ENCODE measurements around the gene MICAL2. TPM values are rescaled to one million over a fixed set of nuclear protein-coding genes. Genes with fewer than 3 reads are reported as not detected.

The MICAL2 gene
- total and polyA plus RNA-seq, 10 of the 15 experiments (the other 5 are each of a cell fraction or from before 2014, with no cell fraction given), result 0.90 to 5.6 (median 2.4) TPM

GRCh38 chr11:12222055-12222792 is 111.8 kb downstream of the MICAL2 start:
- no peak for ATAC-seq
- POLR2A ChIA-PET, result no interaction called here

More at GRCh38 chr11:12222055-12222792, 111.8 kb downstream of the MICAL2 start:
- H4K20me1 ChIP-seq (ENCODE audit: control insufficient read depth, insufficient read depth), result no peaks in the 10 kb centered on the region
- no peak overlapping the region for H3K4me2 ChIP-seq (ENCODE audit: control insufficient read depth, insufficient read depth)
- H3K9ac ChIP-seq (ENCODE audit: control insufficient read depth, insufficient read depth, low read length), result no peak overlapping the region
- H2AFZ ChIP-seq (ENCODE audit: control insufficient read depth, low read depth, low read length), result no peak overlapping the region
- H3K79me2 ChIP-seq (ENCODE audit: control insufficient read depth, insufficient read depth, low read length), result no peaks in the 10 kb centered on the region
- 52% methylated on average over 17 of the region's 17 CpGs for WGBS (ENCODE audit: insufficient coverage, insufficient replicate concordance, low lambda C conversion rate, missing lambda C conversion rate)
- TF ChIP-seq PKNOX1 (IDR thresholded peaks at IDR 0.05) (no peak), ETV6 (conservative IDR thresholded peaks at IDR 0.05 in 1 of 2, IDR thresholded peaks at IDR 0.05 in 1 of 2; ENCODE audit: borderline replicate concordance in 1 of 2, low read depth in 1 of 2) (no peak), LARP7 (IDR thresholded peaks at IDR 0.05) (no peak), MTA2 (IDR thresholded peaks at IDR 0.05; ENCODE audit: low read depth) (no peak), DPF2 (IDR thresholded peaks at IDR 0.05) (no peak), MAX (IDR thresholded peaks at IDR 0.05; ENCODE audit: low read depth, low read length) (no peak), HDAC2 (IDR thresholded peaks at IDR 0.05) (no peak), ZNF217 (IDR thresholded peaks at IDR 0.05) (no peak), RUNX3 (IDR thresholded peaks at IDR 0.05; ENCODE audit: low read length) (no peak)
- TF ChIP-seq, protein P1, sequence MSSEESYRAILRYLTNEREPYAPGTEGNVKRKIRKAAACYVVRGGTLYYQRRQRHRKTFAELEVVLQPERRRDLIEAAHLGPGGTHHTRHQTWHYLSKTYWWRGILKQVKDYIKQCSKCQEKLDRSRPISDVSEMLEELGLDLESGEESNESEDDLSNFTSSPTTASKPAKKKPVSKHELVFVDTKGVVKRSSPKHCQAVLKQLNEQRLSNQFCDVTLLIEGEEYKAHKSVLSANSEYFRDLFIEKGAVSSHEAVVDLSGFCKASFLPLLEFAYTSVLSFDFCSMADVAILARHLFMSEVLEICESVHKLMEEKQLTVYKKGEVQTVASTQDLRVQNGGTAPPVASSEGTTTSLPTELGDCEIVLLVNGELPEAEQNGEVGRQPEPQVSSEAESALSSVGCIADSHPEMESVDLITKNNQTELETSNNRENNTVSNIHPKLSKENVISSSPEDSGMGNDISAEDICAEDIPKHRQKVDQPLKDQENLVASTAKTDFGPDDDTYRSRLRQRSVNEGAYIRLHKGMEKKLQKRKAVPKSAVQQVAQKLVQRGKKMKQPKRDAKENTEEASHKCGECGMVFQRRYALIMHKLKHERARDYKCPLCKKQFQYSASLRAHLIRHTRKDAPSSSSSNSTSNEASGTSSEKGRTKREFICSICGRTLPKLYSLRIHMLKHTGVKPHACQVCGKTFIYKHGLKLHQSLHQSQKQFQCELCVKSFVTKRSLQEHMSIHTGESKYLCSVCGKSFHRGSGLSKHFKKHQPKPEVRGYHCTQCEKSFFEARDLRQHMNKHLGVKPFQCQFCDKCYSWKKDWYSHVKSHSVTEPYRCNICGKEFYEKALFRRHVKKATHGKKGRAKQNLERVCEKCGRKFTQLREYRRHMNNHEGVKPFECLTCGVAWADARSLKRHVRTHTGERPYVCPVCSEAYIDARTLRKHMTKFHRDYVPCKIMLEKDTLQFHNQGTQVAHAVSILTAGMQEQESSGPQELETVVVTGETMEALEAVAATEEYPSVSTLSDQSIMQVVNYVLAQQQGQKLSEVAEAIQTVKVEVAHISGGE (CRISPR knock-in tag; IDR thresholded peaks at IDR 0.05), result no peak
- TF ChIP-seq, protein P2, sequence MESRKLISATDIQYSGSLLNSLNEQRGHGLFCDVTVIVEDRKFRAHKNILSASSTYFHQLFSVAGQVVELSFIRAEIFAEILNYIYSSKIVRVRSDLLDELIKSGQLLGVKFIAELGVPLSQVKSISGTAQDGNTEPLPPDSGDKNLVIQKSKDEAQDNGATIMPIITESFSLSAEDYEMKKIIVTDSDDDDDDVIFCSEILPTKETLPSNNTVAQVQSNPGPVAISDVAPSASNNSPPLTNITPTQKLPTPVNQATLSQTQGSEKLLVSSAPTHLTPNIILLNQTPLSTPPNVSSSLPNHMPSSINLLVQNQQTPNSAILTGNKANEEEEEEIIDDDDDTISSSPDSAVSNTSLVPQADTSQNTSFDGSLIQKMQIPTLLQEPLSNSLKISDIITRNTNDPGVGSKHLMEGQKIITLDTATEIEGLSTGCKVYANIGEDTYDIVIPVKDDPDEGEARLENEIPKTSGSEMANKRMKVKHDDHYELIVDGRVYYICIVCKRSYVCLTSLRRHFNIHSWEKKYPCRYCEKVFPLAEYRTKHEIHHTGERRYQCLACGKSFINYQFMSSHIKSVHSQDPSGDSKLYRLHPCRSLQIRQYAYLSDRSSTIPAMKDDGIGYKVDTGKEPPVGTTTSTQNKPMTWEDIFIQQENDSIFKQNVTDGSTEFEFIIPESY (IDR thresholded peaks at IDR 0.05), result no peak
- intact Hi-C loops (cut with micrococcal nuclease; ENCODE audit: unreplicated experiment), result no loop called here
- in situ Hi-C loops (cut with MboI), result no loop called here
- H3K4me3 ChIP-seq, result no peak overlapping the region
- DNase-seq (ENCODE audit: low read depth, low spot score), result no peak
- FAIRE-seq, result no peak
- SMC1A ChIA-PET (ENCODE audit: uncharacterized antibody, unreplicated experiment), result no interaction called here
- H3K4me1 ChIP-seq (ENCODE audit: control insufficient read depth, insufficient read depth, low read length), result peaks cover 7% of the 10 kb centered on the region
- no peak overlapping the region for H3K27ac ChIP-seq (ENCODE audit: control insufficient read depth, insufficient read depth)
- no peaks in the 10 kb centered on the region for H3K27me3 ChIP-seq (replicated peaks in 1 of 2; ENCODE audit: control insufficient read depth in 2 of 2, insufficient read depth in 2 of 2, low read length in 1 of 2)
- CTCF ChIA-PET, result interaction anchor here (1.1 to 4.7 kb wide), 2 partner anchors 11 to 13 kb away, joined by 3 to 35 read pairs; no protein-coding TSS in a partner anchor
- BruUV-seq (replicated peaks), result no TSS peak
- H3K9me3 ChIP-seq (replicated peaks; ENCODE audit: control insufficient read depth, insufficient read depth, low read length), result no peaks in the 10 kb centered on the region
- RAD21 ChIA-PET (ENCODE audit: unreplicated experiment), result no interaction called here
- no peaks in the 10 kb centered on the region for H3K36me3 ChIP-seq (ENCODE audit: control insufficient read depth in 2 of 2, insufficient read depth in 2 of 2, low read length in 1 of 2)
